Endothelial cell of umbilical vein (primary cell): ENCODE measurements around the gene JARID2.

Experiments
- CTCF ChIP-seq, 2 donors: IDR thresholded peaks; 1 replicate in 1 of 2; 2 replicates in 1 of 2; pipeline ENCODE4 v1.5.1; 2011; ENCODE audit warnings: low read length in 2 of 2, mild to moderate bottlenecking in 2 of 2, moderate library complexity in 2 of 2, control low read depth in 1 of 2, inconsistent platforms in 1 of 2, low read depth in 1 of 2; ENCODE audit not compliant: insufficient read depth in 1 of 2; ENCODE audit errors: extremely low read depth in 1 of 2
- FOS ChIP-seq: IDR thresholded peaks from 2 replicates; pipeline ENCODE4 v1.6.1; 2011; ENCODE audit warnings: mild to moderate bottlenecking, low read length, moderate library complexity, borderline replicate concordance; ENCODE audit not compliant: insufficient read depth
- MAX ChIP-seq: IDR thresholded peaks from 2 replicates; pipeline ENCODE4 v1.6.1; 2011; ENCODE audit not compliant: insufficient read depth, insufficient read length
- POLR2A ChIP-seq: IDR thresholded peaks from 2 replicates; pipeline ENCODE4 v1.6.1; 2012; ENCODE audit warnings: low read depth, mild to moderate bottlenecking, control low read depth, low read length
- POLR2AphosphoS5 ChIP-seq: IDR thresholded peaks from 2 replicates; pipeline ENCODE4 v1.6.1; 2012; ENCODE audit warnings: low read depth, mild to moderate bottlenecking, control low read depth, low read length, moderate library complexity; ENCODE audit not compliant: insufficient read depth

GRCh38 chr6:15255481-15255880 lies 9.6 kb downstream of the JARID2 start:
- TF ChIP-seq POLR2A: no peak
- no peak for TF ChIP-seq CTCF (IDR thresholded peaks at IDR 0.05; ENCODE audit: extremely low read depth in 1 of 2, insufficient read depth in 1 of 2, low read depth in 1 of 2, low read length in 2 of 2)
- TF ChIP-seq MAX: no peak
- no peak for TF ChIP-seq FOS
- TF ChIP-seq POLR2AphosphoS5: no peak
